Globus pallidus (tissue), 1 donor: ENCODE data around the gene BORCS6.

Source experiments
- DNase-seq: peaks from one replicate; pipeline ENCODE4 v3.0.0-alpha.2; 2015; ENCODE audit warnings: low spot score

The BORCS6 gene

GRCh38 chr17:8142158-8142886, 47.7 kb downstream of the BORCS6 start:
- DNase-seq = no peak

- DNase-seq = no peak
Measured at GRCh38 chr17:8141741-8142140, 48.2 kb downstream of the BORCS6 start.

- DNase-seq = no peak
Measured at GRCh38 chr17:8141045-8141444, 48.9 kb downstream of the BORCS6 start.

GRCh38 chr17:8140065-8141029, 49.6 kb downstream of the BORCS6 start:
- DNase-seq = no peak

GRCh38 chr17:8138672-8139371, 51.2 kb downstream of the BORCS6 start:
- peak; percentile 90 for DNase-seq

GRCh38 chr17:8138374-8138671, 51.7 kb downstream of the BORCS6 start:
- DNase-seq = no peak
